Activated CD4-positive, alpha-beta T cell treated with anti-CD3 and anti-CD28 coated beads, Interleukin-2, amount 50 U/mL, for 16 hours (primary cell): ENCODE results near the gene SGIP1.
A peak's percentile ranks its signal among the peaks of the same experiment; 100 is the strongest.
"Not testable (repeated sequence)": the region's sequence is repeated elsewhere in the genome, so short reads cannot be mapped to it uniquely, and the experiment has no call there.

ENCODE experiments used
- DNase-seq: peaks from one replicate; pipeline ENCODE4 v3.0.0-alpha.2; 2020

Gene SGIP1

GRCh38 chr1:66559517-66559916 is 25.6 kb downstream of the SGIP1 start:
- DNase-seq = no peak

DNA sequence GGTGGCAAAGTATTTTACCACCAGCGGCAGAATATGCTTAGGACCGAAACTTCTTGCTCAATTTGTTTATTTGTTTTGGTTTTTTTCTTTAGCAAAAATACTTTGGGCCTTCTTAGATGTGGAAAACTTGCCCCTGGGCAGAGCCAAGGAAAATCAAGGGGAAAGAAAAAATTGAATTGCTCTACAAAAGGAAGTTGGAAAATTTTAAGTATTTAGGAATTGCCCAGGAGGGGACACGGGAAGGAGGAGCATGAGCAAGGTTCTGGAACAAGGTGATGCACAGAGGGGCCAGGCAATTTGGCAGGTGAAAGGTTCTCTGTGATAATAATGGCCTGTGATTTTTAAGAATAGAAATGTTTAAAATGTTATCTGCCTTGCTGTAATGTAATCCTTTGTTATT is 28.6 kb downstream of the SGIP1 start:
- no peak for DNase-seq

DNA sequence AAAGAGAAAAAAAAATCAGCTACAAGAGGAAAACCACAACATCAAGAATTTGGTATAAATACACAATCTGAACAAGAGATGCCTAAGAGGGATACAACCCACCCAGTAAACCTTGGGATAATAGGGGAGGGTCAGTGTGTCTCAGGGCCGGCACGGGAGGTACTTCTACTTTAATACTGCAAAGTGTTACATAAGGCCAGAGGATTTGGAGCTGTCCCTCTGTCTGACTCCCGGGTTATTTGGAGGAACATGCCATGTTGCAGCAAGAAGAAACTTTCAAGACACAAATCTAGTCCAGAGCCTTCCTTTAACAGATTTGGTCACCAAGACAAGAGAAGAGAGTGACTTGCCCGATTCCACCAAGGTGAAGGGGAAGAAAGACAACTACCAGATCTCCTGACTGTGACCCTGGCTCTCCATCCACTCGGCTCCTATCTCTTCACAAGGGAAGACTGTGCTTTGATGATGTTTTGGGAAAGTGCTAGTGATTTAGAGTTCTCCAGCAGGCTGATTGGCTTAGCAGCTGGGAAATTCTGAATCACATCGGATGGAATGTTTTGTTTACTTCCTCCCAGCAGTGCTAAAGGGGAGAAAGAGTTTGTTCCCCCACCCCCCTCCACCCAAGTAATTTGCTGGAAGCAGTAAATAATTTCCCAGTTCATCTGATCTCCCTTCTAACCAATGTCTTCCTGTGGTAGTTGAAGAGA is 29.3 kb downstream of the SGIP1 start:
- DNase-seq = no peak

DNA sequence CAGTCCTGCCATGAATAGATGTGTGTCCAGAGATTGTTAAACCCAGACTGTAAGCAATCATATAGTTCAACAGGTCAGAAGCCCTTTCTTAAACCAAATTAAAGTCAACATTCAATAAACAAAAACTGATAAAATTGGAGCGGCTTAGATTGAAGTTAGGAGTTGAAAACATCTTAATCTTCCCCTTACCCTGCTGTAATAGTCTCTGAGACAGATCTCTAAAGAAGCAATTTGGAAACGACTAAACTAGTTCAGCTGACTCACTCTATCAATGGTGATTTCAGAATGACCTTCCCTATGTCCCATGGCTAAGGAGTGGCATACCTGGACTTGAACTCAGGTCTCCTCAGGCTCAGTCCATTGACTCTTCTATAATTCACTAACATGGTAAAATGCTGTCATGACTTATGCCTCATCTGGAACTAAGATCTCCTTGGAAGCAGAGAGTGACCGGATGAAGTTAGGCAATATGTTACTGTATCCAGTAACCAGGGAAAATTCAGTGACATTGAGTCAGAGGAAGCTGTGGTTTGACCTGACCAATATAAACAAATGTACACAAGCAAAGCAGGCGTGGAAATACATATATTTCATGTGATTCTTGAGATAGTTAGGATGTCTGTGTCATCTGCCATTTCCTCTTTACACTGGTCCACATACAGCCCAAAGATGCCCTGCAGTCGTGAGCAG is 30.1 kb downstream of the SGIP1 start:
- peak; percentile 2 for DNase-seq

DNA sequence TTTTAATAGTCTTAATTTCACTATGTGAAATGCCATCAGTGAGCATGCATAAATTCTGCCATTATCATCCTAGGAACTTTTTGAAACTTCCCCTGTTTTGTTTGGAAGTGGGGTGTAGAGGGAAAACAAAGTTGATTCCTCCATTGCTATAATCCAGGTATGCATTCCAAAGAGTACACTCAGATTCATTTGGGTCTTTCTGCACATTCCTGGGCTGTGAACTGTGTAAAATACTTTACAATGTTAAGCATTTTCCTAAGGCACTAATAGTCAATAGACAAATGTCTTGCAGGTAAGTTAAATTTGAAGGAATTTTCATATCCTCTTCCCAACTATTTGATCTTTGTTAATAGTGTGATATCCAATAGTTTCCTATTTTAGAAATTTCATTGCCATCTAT is 36.2 kb downstream of the SGIP1 start:
- DNase-seq = no peak

- DNase-seq = no peak
Measured at GRCh38 chr1:66571789-66572188, 37.8 kb downstream of the SGIP1 start.

DNA sequence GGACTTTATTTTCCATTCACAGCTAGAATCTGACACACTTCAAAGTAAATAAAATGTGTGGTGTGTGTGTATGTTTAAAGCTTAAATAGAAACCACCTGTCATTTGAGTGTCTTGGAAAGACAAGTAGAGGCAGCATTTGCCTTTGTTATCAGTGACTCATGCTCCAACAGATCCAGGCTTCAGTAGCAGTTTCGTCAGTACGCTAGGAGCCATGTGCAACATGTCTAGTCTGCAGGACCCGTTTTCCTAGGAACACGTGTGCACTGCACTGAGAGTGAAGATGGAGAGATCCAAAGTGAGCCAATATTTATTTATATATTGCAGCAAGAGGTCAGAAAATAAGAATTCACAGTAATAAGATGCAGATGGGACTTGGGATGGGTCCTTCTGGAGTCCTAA is 41.8 kb downstream of the SGIP1 start:
- DNase-seq = no peak

GRCh38 chr1:66576645-66577044 is 42.7 kb downstream of the SGIP1 start:
- no peak for DNase-seq

DNA sequence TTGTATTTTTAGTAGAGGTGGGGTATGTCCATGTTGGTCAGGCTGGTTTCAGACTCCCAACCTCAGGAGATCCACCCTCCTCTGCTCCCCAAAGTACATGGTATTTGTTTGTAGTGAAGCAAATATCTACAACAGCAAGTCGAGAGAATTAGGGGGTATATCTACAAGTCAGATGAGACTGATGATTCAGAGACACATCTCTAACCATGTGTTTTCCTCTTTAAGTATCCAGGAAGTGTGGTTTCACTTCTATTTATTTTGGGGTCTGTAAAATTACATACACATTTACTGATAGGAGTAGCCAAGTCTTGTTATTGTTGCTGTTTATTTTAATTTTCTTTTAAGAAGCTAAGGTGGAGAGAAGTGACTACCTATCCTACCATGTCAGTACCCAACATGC is 44.9 kb downstream of the SGIP1 start:
- DNase-seq = no peak

- DNase-seq = no peak
Measured at GRCh38 chr1:66580081-66580480, 46.1 kb downstream of the SGIP1 start.

- DNase-seq = no peak
Measured at GRCh38 chr1:66583021-66583420, 49.1 kb downstream of the SGIP1 start.

- DNase-seq = no peak
Measured at GRCh38 chr1:66585002-66585401, 51.0 kb downstream of the SGIP1 start.

DNA sequence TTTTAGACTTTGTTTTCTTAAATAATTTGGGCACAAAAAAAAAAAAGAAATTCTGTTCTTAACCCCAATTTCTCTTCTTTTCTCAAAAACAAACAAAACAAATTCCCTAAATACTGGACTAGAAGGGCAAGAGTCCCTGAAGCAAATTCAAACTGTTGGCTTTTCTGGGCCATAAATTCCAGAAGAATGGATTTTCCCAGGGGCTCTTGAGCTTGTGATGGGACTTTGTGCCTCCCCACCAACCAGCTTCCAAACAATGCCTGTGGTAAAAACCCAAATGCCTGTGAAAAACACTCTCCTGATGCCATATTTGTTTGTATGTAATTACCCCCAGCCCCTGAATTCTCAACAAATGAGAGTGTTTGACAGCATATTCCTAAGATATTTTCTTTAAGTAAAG is 55.4 kb downstream of the SGIP1 start:
- no peak for DNase-seq

GRCh38 chr1:66592106-66592507 is 58.2 kb downstream of the SGIP1 start:
- DNase-seq = not testable (repeated sequence)

- no peak for DNase-seq
Measured at GRCh38 chr1:66596191-66596590, 62.2 kb downstream of the SGIP1 start.

DNA sequence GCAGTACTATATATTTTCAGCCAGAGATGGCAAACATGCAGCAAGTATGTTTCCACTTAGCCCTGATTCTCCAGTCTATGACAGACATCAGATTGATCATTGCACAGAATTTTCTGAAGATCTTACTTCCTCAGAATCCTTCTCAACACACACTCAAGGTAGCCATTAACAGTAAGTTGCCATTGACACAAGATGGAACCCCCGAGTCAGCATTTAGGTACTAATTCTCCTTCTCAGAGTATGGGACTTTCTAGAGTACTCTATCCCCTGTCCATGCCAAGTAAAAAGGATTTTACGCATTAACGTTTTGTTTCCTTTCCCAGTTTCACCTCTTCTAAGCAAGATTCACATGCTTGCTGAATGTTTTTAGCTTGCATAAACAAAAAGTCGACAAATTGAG is 63.5 kb downstream of the SGIP1 start:
- DNase-seq = no peak

DNA sequence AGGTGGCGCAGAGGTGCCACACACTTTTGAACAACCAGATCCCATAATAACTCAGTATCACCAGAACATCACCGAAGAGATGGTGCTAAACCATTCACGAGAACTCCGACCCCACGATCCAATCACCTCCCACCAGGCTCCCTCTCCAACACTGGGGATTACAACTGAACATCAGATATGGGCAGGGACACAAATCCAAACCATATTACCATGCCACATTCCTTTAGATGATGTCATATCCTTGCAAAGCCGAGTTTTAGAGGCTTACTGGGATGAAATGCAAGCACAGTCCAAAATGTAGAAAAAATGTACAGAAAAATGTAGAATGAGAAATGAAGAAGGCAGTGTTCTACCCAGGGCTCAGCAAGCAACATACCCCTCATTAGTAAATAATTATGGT is 64.7 kb downstream of the SGIP1 start:
- DNase-seq = no peak

GRCh38 chr1:66599346-66599745 is 65.4 kb downstream of the SGIP1 start:
- no peak for DNase-seq

GRCh38 chr1:66599899-66600737 is 66.2 kb downstream of the SGIP1 start:
- no peak for DNase-seq

GRCh38 chr1:66605419-66605997 is 71.6 kb downstream of the SGIP1 start:
- DNase-seq = no peak

GRCh38 chr1:66606362-66607065 is 72.6 kb downstream of the SGIP1 start:
- DNase-seq = no peak

DNA sequence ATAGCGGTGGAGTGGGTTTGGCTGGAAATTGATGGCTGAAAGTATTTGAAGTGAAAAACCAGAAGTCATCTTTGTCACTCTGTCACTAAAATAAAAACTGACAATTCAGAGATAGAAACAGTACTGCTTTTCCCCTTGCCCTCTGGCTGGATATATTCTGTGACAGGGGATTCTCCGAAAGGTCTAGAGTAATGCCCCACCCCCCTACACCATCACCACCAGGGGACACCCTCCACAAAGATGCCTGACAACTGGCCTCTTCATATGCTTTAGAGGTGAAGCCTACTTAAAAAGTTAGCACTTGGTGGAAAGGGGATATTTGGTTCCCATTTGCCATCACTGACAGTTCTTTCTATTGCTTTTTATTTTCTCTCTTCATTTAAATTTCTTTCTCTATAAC is 73.5 kb downstream of the SGIP1 start:
- DNase-seq = no peak

DNA sequence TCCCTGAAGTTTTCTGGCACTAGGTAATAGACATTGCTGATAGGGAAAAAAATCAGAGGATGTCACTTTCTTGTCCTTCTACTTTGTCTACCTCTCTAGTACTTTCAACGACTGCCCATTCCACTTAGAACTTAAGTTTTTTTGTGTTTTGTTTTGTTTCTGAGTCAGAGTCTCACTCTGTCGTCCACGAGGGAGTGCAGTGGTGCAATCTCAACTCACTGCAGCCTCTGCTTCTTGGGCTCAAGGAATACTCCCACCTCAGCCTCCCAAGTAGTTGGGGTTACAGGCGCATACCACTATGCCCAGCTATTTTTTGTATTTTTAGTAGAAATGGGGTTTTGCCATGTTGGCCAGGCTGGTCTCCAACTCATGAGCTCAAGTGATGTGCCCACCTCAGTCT is 79.2 kb downstream of the SGIP1 start:
- DNase-seq = no peak
